HG03439 (cell line): ENCODE results near the gene UGT1A8.
"Not testable (repeated sequence)": the region's sequence is repeated elsewhere in the genome, so short reads cannot be mapped to it uniquely, and the experiment has no call there.

Source experiments
- ATAC-seq: cut with Tn5 transposase; IDR thresholded peaks from one replicate; pipeline ENCODE4 v1.9.1; 2021; ENCODE audit warnings: mild to moderate bottlenecking, moderate library complexity; ENCODE audit not compliant: unreplicated experiment

Gene UGT1A8

GRCh38 chr2:233681521-233682099 is 64.2 kb downstream of the UGT1A8 start, which contains the start of gene UGT1A7:
UGT1A7 (plus strand) TSS chr2:233681901; CDS start chr2:233681938, 37 bp downstream.
- ATAC-seq, result no peak

GRCh38 chr2:233684640-233685039 is 67.2 kb downstream of the UGT1A8 start:
- ATAC-seq, result no peak

- ATAC-seq, result no peak
Measured at GRCh38 chr2:233686928-233687327, 69.5 kb downstream of the UGT1A8 start.

- no peak for ATAC-seq
Measured at GRCh38 chr2:233688341-233688740, 70.9 kb downstream of the UGT1A8 start.

GRCh38 chr2:233689031-233689430 is 71.6 kb downstream of the UGT1A8 start:
- no peak for ATAC-seq

- no peak for ATAC-seq
Measured at GRCh38 chr2:233689501-233689900, 72.1 kb downstream of the UGT1A8 start.

- ATAC-seq, result no peak
Measured at GRCh38 chr2:233690444-233690843, 73.0 kb downstream of the UGT1A8 start.

GRCh38 chr2:233691443-233692433 is 74.3 kb downstream of the UGT1A8 start:
- no peak for ATAC-seq

- ATAC-seq, result no peak
Measured at GRCh38 chr2:233692648-233693047, 75.2 kb downstream of the UGT1A8 start, which contains the start of gene UGT1A6. UGT1A6 (plus strand) TSS chr2:233692890; CDS start chr2:233693005, 115 bp downstream.

- no peak for ATAC-seq
Measured at GRCh38 chr2:233693963-233694362, 76.5 kb downstream of the UGT1A8 start.

- ATAC-seq, result no peak
Measured at GRCh38 chr2:233698740-233699139, 81.3 kb downstream of the UGT1A8 start.

- ATAC-seq, result no peak
Measured at GRCh38 chr2:233699424-233700027, 82.1 kb downstream of the UGT1A8 start.

- no peak for ATAC-seq
Measured at GRCh38 chr2:233700028-233700635, 82.7 kb downstream of the UGT1A8 start.

GRCh38 chr2:233700842-233701241 is 83.4 kb downstream of the UGT1A8 start:
- not testable (repeated sequence) for ATAC-seq

- ATAC-seq, result no peak
Measured at GRCh38 chr2:233702238-233702637, 84.8 kb downstream of the UGT1A8 start.

GRCh38 chr2:233705911-233706506 is 88.6 kb downstream of the UGT1A8 start:
- no peak for ATAC-seq

GRCh38 chr2:233706720-233707119 is 89.3 kb downstream of the UGT1A8 start:
- ATAC-seq, result no peak

GRCh38 chr2:233707940-233708644 is 90.7 kb downstream of the UGT1A8 start:
- ATAC-seq, result no peak

- ATAC-seq, result no peak
Measured at GRCh38 chr2:233708942-233709341, 91.5 kb downstream of the UGT1A8 start.
